Right lobe of liver (tissue), 4 donors: ENCODE results near the gene EDN2.

Experiments
- CTCF ChIP-seq, 4 donors: fragments of 200-600 bp in 3 of 4; fragments of 450-650 bp in 1 of 4; IDR thresholded peaks; one replicate each; pipeline versions ENCODE4 v1.5.1 to v1.8.0; 2016 to 2022; ENCODE audit warnings: antibody characterized with exemption in 4 of 4, mild to moderate bottlenecking in 2 of 4
- POLR2A ChIP-seq: fragments of 450-650 bp; IDR thresholded peaks from one replicate; pipeline ENCODE4 v1.6.1; 2017; ENCODE audit warnings: antibody characterized with exemption, mild to moderate bottlenecking
- donor health status: DM: no; HTN: no; CAD: no.
- donor health status: DM: no; HTN: no; CAD: no.
- donor health status: DM: no; HTN: yes; CAD: no.

GRCh38 chr1:41479000-41479807 is 5.3 kb downstream of the EDN2 start:
- TF ChIP-seq CTCF (IDR thresholded peaks at IDR 0.05) (no peak), POLR2A (no peak)
